Ascending aorta (tissue), 2 donors: ENCODE results near the gene RASA3. TPM values are rescaled to one million over a fixed set of nuclear protein-coding genes. Genes with fewer than 3 reads are reported as not detected.

Source experiments
- DNase-seq, 2 donors: peaks; one replicate each; pipeline ENCODE4 v3.0.0-alpha.2; 2019; ENCODE audit warnings: low spot score in 2 of 2
- H3K27ac ChIP-seq, 2 donors: fragments of 200-600 bp; sonication (generic); one replicate each; pipeline ENCODE4 v1.5.1; 2016 to 2017; ENCODE audit warnings: mild to moderate bottlenecking in 1 of 2
- H3K27me3 ChIP-seq: fragments of 200-600 bp; sonication (generic); one replicate; pipeline ENCODE4 v1.5.1; 2017
- H3K36me3 ChIP-seq, 2 donors: fragments of 200-600 bp; sonication (generic); one replicate each; pipeline ENCODE4 v1.5.1; 2016
- H3K4me1 ChIP-seq, 2 donors: fragments of 200-600 bp; sonication (generic); one replicate each; pipeline ENCODE4 v1.5.1; 2016 to 2017; ENCODE audit warnings: mild to moderate bottlenecking in 1 of 2
- H3K4me3 ChIP-seq, 2 donors: fragments of 200-600 bp; sonication (generic); one replicate each; pipeline ENCODE4 v1.5.1; 2016 to 2017; ENCODE audit warnings: mild to moderate bottlenecking in 1 of 2
- H3K9me3 ChIP-seq, 2 donors: fragments of 200-600 bp; sonication (generic); one replicate each; pipeline ENCODE4 v1.5.1; 2016
- CTCF ChIP-seq, 3 experiments: fragments of 200-600 bp in 2 of 3; fragments of 450-650 bp in 1 of 3; sonication (generic) in 2 of 3; IDR thresholded peaks; one replicate each; pipeline ENCODE4 v1.5.1; 2016 to 2019; ENCODE audit warnings: antibody characterized with exemption in 3 of 3, mild to moderate bottlenecking in 1 of 3, moderate library complexity in 1 of 3
- intact Hi-C: fragments of 100-400 bp; cut with DNase I; formaldehyde crosslinking; loops from one replicate; pipeline ENCODE4 v1.15.1; 2023
- total RNA-seq: library from RNA; depleted of rRNA; stranded (reverse); fragments of >200 nt; gene quantifications from one replicate; pipeline ENCODE4 v1.1.0, GENCODE V29; 2016

Gene RASA3
- total RNA-seq, 1 donor from 2014 or later = 30.7 TPM

- Histone ChIP-seq H3K4me3 (no peak overlapping the region), H3K36me3 (no peaks in the 10 kb centered on the region), H3K9me3 (no peaks in the 10 kb centered on the region), H3K4me1 (peaks cover 5 to 20% of the 10 kb centered on the region in 2 donors), H3K27me3 (no peaks in the 10 kb centered on the region), H3K27ac (peak overlapping the region; percentile 61 to 84)
- intact Hi-C loops = loop anchor here (2.0 kb wide), 1 partner anchor 33 kb away; no protein-coding TSS in a partner anchor
- no peak for DNase-seq
- TF ChIP-seq CTCF (IDR thresholded peaks at IDR 0.05) = no peak
These were observed 100.2 kb downstream of the RASA3 start for GRCh38 chr13:114032126-114032799.

- Histone ChIP-seq H3K4me3 (no peak overlapping the region), H3K27ac (peak overlapping the region in 1 of 2 donors; percentile 84), H3K4me1 (peaks cover 5 to 24% of the 10 kb centered on the region in 2 donors), H3K9me3 (no peaks in the 10 kb centered on the region), H3K36me3 (no peaks in the 10 kb centered on the region), H3K27me3 (no peaks in the 10 kb centered on the region)
- DNase-seq = no peak
- intact Hi-C loops = loop anchor here (2.0 kb wide), 1 partner anchor 33 kb away; no protein-coding TSS in a partner anchor
- TF ChIP-seq CTCF (IDR thresholded peaks at IDR 0.05) = no peak
These were observed 100.8 kb downstream of the RASA3 start for GRCh38 chr13:114031631-114032030.

- no peaks in the 10 kb centered on the region for H3K36me3 ChIP-seq
- H3K27me3 ChIP-seq = no peaks in the 10 kb centered on the region
- no peaks in the 10 kb centered on the region for H3K9me3 ChIP-seq
- intact Hi-C loops = no loop called here
- peaks cover 5 to 31% of the 10 kb centered on the region in 2 donors for H3K4me1 ChIP-seq
- DNase-seq = no peak
- peak overlapping the region in 1 of 2 donors; percentile 84 for H3K27ac ChIP-seq
- TF ChIP-seq CTCF (IDR thresholded peaks at IDR 0.05) = no peak
- H3K4me3 ChIP-seq = no peak overlapping the region
These were observed 101.5 kb downstream of the RASA3 start for GRCh38 chr13:114030666-114031610.

GRCh38 chr13:114029866-114030625 is 102.4 kb downstream of the RASA3 start:
- Histone ChIP-seq H3K36me3 (no peaks in the 10 kb centered on the region), H3K4me1 (peaks cover 5 to 34% of the 10 kb centered on the region in 2 donors), H3K27me3 (no peaks in the 10 kb centered on the region), H3K4me3 (no peak overlapping the region), H3K9me3 (no peaks in the 10 kb centered on the region), H3K27ac (no peak overlapping the region)
- TF ChIP-seq CTCF (IDR thresholded peaks at IDR 0.05) = no peak
- no peak for DNase-seq
- intact Hi-C loops = no loop called here

- intact Hi-C loops = no loop called here
- no peaks in the 10 kb centered on the region for H3K27me3 ChIP-seq
- peak overlapping the region; percentile 28 to 75 for H3K27ac ChIP-seq
- no peak for TF ChIP-seq CTCF (IDR thresholded peaks at IDR 0.05)
- no peak for DNase-seq
- H3K4me3 ChIP-seq = no peak overlapping the region
- peaks cover 0 to 29% of the 10 kb centered on the region in 2 donors for H3K4me1 ChIP-seq
- H3K36me3 ChIP-seq = peaks cover 8 to 14% of the 10 kb centered on the region in 2 donors
- no peaks in the 10 kb centered on the region for H3K9me3 ChIP-seq
These were observed 104.6 kb downstream of the RASA3 start for GRCh38 chr13:114027826-114028225.
